Measurements from ENCODE around the gene ERCC4. TPM values are rescaled to one million over a fixed set of nuclear protein-coding genes. Genes with fewer than 3 reads are reported as not detected.

The ERCC4 gene
- total RNA-seq, 1 experiment from 2014 or later: 18.2 TPM

DNA sequence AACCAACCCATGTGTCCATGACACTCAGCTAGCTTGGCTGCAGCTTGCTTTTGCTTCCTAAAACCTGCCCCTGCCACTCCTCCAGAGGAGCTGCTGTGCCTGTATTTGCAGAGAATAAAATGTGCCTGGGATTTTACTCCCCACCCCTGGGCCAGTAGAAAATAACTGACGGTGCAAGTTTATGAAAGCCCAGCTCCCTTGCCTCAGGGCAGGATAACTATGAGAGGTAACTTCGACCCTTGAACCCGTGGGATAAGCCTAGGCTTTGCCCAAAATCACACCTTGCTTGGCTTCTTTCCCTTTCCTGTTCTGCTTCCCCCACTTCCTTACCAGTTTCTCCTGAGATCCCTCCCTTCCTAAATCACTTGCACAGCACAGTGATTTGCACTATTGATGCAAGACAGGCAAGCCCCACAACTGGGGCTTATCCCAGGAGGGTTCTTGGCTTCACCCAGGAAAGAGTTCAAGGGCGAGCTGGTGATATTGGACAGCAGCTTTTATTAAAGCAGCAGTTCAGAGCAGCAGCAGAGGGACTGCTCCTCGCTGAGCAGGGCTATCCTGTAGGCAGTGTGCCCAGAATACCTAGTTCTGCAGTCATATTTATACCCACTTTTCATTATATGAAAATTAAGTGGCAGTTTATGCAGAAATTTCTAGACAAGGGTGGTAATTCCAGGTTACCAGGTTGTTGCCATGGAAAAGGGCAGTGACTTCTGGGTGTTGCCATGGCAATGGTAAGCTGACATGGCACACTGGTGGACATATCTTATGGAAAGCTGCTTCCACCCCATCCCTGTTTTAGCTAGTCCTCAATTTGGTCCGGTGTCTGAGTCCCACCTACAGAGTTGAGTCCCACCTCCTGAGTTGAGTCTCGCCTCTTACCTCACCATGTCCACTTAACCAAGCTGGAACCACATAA, 6.3 kb upstream of the ERCC4 start:
- Histone ChIP-seq H3K27me3 (ENCODE audit: low read length) (no peaks in the 10 kb centered on the region), H3K9me3 (ENCODE audit: low read length) (no peaks in the 10 kb centered on the region), H4K20me1 (ENCODE audit: insufficient read depth, low read depth, low read length) (no peaks in the 10 kb centered on the region), H3K9ac (ENCODE audit: low read length) (no peak overlapping the region), H2AFZ (ENCODE audit: low read length) (no peak overlapping the region), H3K36me3 (ENCODE audit: insufficient read depth, low read length) (no peaks in the 10 kb centered on the region), H3K9me2 (replicated peaks; ENCODE audit: insufficient read depth, low read length) (no peaks in the 10 kb centered on the region), H3K4me2 (ENCODE audit: low read depth, low read length, poor library complexity, severe bottlenecking) (no peak overlapping the region), H3K27ac (ENCODE audit: low read length) (no peak overlapping the region), H3K79me2 (ENCODE audit: low read length) (no peaks in the 10 kb centered on the region), H3K4me3 (ENCODE audit: low read length) (no peak overlapping the region), H3K4me1 (ENCODE audit: low read length) (peaks cover 15% of the 10 kb centered on the region)
- no peak for DNase-seq

DNA sequence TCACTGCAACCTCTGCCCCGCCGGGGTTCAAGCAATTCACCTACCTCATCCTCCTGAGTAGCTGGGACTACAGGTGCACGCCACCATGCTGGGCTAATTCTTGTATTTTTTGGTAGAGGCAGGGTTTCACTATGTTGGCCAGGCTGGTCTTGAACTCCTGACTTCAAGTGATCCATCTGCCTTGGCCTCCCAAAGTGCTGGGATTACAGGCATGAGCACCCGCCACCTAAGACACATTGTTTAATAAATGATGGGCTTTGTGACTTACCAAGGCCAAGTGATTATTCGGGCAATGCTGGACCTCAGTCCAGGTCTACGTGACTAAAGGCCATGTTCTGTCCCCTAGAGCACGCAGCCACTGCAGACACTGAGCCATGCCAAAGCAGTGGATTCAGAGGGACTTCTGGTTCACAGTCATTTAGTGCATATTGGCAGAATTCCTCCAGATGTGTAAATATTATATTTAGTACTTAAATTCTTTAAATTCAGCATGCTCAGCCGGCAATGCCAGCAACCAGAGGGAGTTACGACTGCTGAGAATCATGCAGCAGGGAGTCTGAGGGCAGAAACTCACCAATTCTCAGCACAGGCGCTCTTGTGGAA, 4.8 kb upstream of the ERCC4 start:
- no peaks in the 10 kb centered on the region for H4K20me1 ChIP-seq (ENCODE audit: insufficient read depth, low read depth, low read length)
- no peaks in the 10 kb centered on the region for H3K9me3 ChIP-seq (ENCODE audit: low read length)
- peaks cover under 1% of the 10 kb centered on the region; the same call in 1 of the 2 replicates for H3K79me2 ChIP-seq (ENCODE audit: low read length)
- H3K4me2 ChIP-seq (ENCODE audit: low read depth, low read length, poor library complexity, severe bottlenecking): no peak overlapping the region
- H3K4me1 ChIP-seq (ENCODE audit: low read length): peaks cover 19% of the 10 kb centered on the region
- H3K36me3 ChIP-seq (ENCODE audit: insufficient read depth, low read length): no peaks in the 10 kb centered on the region
- H3K27me3 ChIP-seq (ENCODE audit: low read length): no peaks in the 10 kb centered on the region
- DNase-seq: no peak
- H3K4me3 ChIP-seq (ENCODE audit: low read length): no peak overlapping the region
- no peak overlapping the region for H2AFZ ChIP-seq (ENCODE audit: low read length)
- H3K9ac ChIP-seq (ENCODE audit: low read length): no peak overlapping the region
- no peak overlapping the region for H3K27ac ChIP-seq (ENCODE audit: low read length)
- H3K9me2 ChIP-seq (replicated peaks; ENCODE audit: insufficient read depth, low read length): no peaks in the 10 kb centered on the region

DNA sequence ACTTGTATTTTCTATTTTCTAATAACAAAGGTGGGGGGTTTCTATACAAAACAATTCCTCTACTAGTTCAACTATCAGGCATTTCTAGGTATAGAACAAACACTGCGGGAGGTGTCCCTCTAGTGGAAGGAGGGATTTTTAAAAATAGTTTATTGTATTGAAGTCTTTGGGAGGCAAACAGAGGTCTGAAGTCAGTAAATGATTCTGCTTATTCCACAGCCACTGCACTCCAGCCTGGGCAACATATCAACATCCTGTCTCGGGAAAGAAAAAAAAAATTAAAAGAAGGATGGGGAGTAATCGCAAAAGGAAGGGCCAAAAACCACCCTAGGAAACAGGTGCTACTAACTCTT, 648 bp upstream of the ERCC4 start:
- H3K27me3 ChIP-seq (ENCODE audit: low read length): no peaks in the 10 kb centered on the region
- H3K4me1 ChIP-seq (ENCODE audit: low read length): peaks cover 22% of the 10 kb centered on the region
- H3K9me3 ChIP-seq (ENCODE audit: low read length): no peaks in the 10 kb centered on the region
- no peak overlapping the region for H3K27ac ChIP-seq (ENCODE audit: low read length)
- H3K4me2 ChIP-seq (ENCODE audit: low read depth, low read length, poor library complexity, severe bottlenecking): peak overlapping the region; percentile 57
- H3K9me2 ChIP-seq (replicated peaks; ENCODE audit: insufficient read depth, low read length): no peaks in the 10 kb centered on the region
- peak overlapping the region; percentile 65 for H3K9ac ChIP-seq (ENCODE audit: low read length)
- DNase-seq: peak; percentile 70
- peak overlapping the region; percentile 40; the same call in 1 of the 2 replicates for H3K4me3 ChIP-seq (ENCODE audit: low read length)
- H3K36me3 ChIP-seq (ENCODE audit: insufficient read depth, low read length): peaks cover 6% of the 10 kb centered on the region; the same call in 1 of the 2 replicates
- peak overlapping the region; percentile 65 for H2AFZ ChIP-seq (ENCODE audit: low read length)
- H3K79me2 ChIP-seq (ENCODE audit: low read length): peaks cover 24% of the 10 kb centered on the region
- no peaks in the 10 kb centered on the region for H4K20me1 ChIP-seq (ENCODE audit: insufficient read depth, low read depth, low read length)

DNA sequence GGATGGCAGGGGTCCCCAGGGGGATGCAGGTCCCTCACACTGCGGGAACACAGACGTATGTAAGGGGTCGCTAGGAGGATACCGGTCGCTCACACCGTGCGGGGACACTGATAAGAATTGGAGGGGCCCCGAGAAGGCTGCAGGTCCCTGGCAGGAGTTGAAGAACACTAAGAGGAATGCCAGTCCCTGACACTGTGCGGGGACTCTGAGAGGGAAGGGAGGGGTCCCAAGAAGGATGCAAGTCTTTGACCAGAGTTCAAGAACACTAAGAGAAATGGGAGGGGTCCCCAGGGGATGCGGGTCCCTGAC, 510 bp downstream of the ERCC4 start:
- DNase-seq: no peak
- H3K4me1 ChIP-seq (ENCODE audit: low read length): peaks cover 22% of the 10 kb centered on the region

DNA sequence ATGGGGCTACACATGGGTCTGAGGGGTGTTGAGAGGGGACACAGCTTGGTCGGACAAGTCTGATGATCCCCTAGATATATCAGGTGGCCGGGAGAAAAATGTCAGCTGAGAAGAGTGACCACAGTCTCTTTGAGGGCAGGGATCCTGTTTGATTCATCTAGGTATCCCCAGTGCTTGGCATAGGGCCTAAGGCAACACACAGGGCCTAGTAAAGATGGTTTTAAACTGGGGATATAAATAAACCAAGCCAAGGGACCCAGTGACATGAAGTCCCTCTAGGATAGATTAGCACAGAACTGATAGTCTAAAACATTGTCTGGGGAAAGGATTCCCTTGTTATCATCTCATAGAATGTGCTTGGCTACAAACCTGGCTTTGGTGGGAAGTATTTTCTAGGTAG, 1.4 kb downstream of the ERCC4 start:
- peaks cover 29% of the 10 kb centered on the region for H3K79me2 ChIP-seq (ENCODE audit: low read length)
- peaks cover 19% of the 10 kb centered on the region for H3K36me3 ChIP-seq (ENCODE audit: insufficient read depth, low read length)
- no peak for DNase-seq
- H3K27me3 ChIP-seq (ENCODE audit: low read length): no peaks in the 10 kb centered on the region
- peak overlapping the region; percentile 94 for H3K4me3 ChIP-seq (ENCODE audit: low read length)
- H4K20me1 ChIP-seq (ENCODE audit: insufficient read depth, low read depth, low read length): no peaks in the 10 kb centered on the region
- H3K27ac ChIP-seq (ENCODE audit: low read length): no peak overlapping the region
- H3K4me1 ChIP-seq (ENCODE audit: low read length): peaks cover 22% of the 10 kb centered on the region
- no peaks in the 10 kb centered on the region for H3K9me2 ChIP-seq (replicated peaks; ENCODE audit: insufficient read depth, low read length)
- H2AFZ ChIP-seq (ENCODE audit: low read length): no peak overlapping the region
- peak overlapping the region; percentile 93 for H3K9ac ChIP-seq (ENCODE audit: low read length)
- no peaks in the 10 kb centered on the region for H3K9me3 ChIP-seq (ENCODE audit: low read length)
- peak overlapping the region; percentile 84 for H3K4me2 ChIP-seq (ENCODE audit: low read depth, low read length, poor library complexity, severe bottlenecking)

More for the DNA sequence above, 510 bp downstream of the ERCC4 start:
- Histone ChIP-seq H3K9me2 (replicated peaks; ENCODE audit: insufficient read depth, low read length) (no peaks in the 10 kb centered on the region), H3K79me2 (ENCODE audit: low read length) (peaks cover 29% of the 10 kb centered on the region), H3K9ac (ENCODE audit: low read length) (peak overlapping the region; percentile 93), H3K27me3 (ENCODE audit: low read length) (no peaks in the 10 kb centered on the region), H3K36me3 (ENCODE audit: insufficient read depth, low read length) (peaks cover 11% of the 10 kb centered on the region; the same call in 1 of the 2 replicates), H3K4me3 (ENCODE audit: low read length) (peak overlapping the region; percentile 94), H2AFZ (ENCODE audit: low read length) (peak overlapping the region; percentile 86), H4K20me1 (ENCODE audit: insufficient read depth, low read depth, low read length) (no peaks in the 10 kb centered on the region), H3K4me2 (ENCODE audit: low read depth, low read length, poor library complexity, severe bottlenecking) (peak overlapping the region; percentile 84), H3K27ac (ENCODE audit: low read length) (no peak overlapping the region), H3K9me3 (ENCODE audit: low read length) (no peaks in the 10 kb centered on the region)

DNA sequence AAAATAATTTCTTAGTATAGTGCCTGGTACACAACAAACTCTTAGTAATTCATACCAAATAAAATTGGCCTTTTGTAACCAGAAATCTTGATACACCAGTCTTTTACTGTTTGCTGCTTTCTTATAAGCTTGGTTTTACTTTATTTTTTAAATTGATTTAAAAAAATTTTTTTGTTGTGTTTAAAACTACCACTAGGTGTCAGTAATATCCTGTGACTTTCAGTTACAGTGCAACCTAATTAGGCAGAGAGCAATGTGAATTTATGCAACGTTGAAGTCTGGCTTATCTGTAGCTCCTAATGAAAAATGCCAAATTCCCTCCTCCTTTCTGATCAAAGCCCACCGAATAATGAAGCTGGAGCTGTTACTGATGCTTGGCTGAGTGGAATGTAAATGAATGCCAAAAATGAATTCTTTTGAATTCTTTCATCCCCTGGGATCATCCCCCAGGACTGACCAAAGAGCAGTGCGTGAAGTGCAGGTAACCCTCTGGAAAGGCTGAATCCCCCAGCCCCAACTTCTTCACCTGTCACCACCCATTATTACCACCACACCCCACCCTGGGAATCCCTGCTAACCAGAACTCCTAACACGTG, 3.8 kb downstream of the ERCC4 start:
- Histone ChIP-seq H3K9ac (ENCODE audit: low read length) (peak overlapping the region; percentile 12; the same call in 1 of the 2 replicates), H4K20me1 (ENCODE audit: insufficient read depth, low read depth, low read length) (no peaks in the 10 kb centered on the region), H2AFZ (ENCODE audit: low read length) (no peak overlapping the region), H3K4me1 (ENCODE audit: low read length) (peaks cover 22% of the 10 kb centered on the region), H3K9me3 (ENCODE audit: low read length) (no peaks in the 10 kb centered on the region), H3K27me3 (ENCODE audit: low read length) (no peaks in the 10 kb centered on the region), H3K36me3 (ENCODE audit: insufficient read depth, low read length) (peaks cover 23% of the 10 kb centered on the region), H3K9me2 (replicated peaks; ENCODE audit: insufficient read depth, low read length) (no peaks in the 10 kb centered on the region), H3K79me2 (ENCODE audit: low read length) (peaks cover 29% of the 10 kb centered on the region), H3K4me2 (ENCODE audit: low read depth, low read length, poor library complexity, severe bottlenecking) (no peak overlapping the region), H3K27ac (ENCODE audit: low read length) (no peak overlapping the region), H3K4me3 (ENCODE audit: low read length) (no peak overlapping the region)
- DNase-seq: peak; percentile 85

DNA sequence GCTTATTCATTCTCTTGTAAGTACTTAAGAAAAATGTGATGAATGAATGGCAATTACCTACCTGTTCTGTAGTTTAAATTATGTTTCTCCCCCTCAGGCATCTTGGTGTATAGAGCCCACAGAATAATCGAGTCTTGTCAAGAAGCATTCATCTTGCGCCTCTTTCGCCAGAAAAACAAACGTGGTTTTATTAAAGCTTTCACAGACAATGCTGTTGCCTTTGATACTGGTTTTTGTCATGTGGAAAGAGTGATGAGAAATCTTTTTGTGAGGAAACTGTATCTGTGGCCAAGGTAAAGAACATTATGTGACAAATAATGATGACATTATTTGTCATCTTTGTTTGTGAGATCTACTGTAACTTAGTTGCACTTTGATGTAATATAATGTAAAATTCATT, 6.5 kb downstream of the ERCC4 start:
- Histone ChIP-seq H3K27me3 (ENCODE audit: low read length) (no peaks in the 10 kb centered on the region), H3K4me1 (ENCODE audit: low read length) (peaks cover 10% of the 10 kb centered on the region), H3K79me2 (ENCODE audit: low read length) (peaks cover 15% of the 10 kb centered on the region), H3K4me2 (ENCODE audit: low read depth, low read length, poor library complexity, severe bottlenecking) (no peak overlapping the region), H3K9ac (ENCODE audit: low read length) (no peak overlapping the region), H4K20me1 (ENCODE audit: insufficient read depth, low read depth, low read length) (no peaks in the 10 kb centered on the region), H3K4me3 (ENCODE audit: low read length) (no peak overlapping the region), H3K9me2 (replicated peaks; ENCODE audit: insufficient read depth, low read length) (no peaks in the 10 kb centered on the region), H3K36me3 (ENCODE audit: insufficient read depth, low read length) (peaks cover 28% of the 10 kb centered on the region), H3K27ac (ENCODE audit: low read length) (no peak overlapping the region), H2AFZ (ENCODE audit: low read length) (no peak overlapping the region), H3K9me3 (ENCODE audit: low read length) (no peaks in the 10 kb centered on the region)
- no peak for DNase-seq

DNA sequence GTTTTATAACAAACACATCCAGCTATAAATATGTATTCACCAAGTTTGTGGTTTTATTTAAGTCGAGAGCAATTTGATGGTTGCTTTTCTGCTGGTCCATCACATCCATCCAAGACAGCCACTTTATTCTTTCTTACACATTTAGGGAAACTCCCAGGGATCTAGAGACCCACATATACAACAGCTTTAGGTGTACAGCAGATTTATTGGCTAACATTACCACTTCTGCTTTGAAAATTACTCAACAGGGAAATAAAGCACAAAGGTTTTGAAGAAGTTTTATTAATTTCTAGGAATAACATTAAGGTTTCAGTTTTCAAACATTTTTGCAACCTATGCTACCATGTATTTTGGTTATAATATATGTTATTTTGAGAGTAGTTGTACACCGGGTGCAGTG, 6.9 kb downstream of the ERCC4 start:
- H3K9me2 ChIP-seq (replicated peaks; ENCODE audit: insufficient read depth, low read length): no peaks in the 10 kb centered on the region

More for the DNA sequence above, 6.9 kb downstream of the ERCC4 start:
- Histone ChIP-seq H3K4me2 (ENCODE audit: low read depth, low read length, poor library complexity, severe bottlenecking) (no peak overlapping the region), H3K9me3 (ENCODE audit: low read length) (no peaks in the 10 kb centered on the region), H3K27me3 (ENCODE audit: low read length) (no peaks in the 10 kb centered on the region), H3K9ac (ENCODE audit: low read length) (no peak overlapping the region), H3K79me2 (ENCODE audit: low read length) (peaks cover 11% of the 10 kb centered on the region), H3K4me1 (ENCODE audit: low read length) (peaks cover 6% of the 10 kb centered on the region), H3K27ac (ENCODE audit: low read length) (no peak overlapping the region), H4K20me1 (ENCODE audit: insufficient read depth, low read depth, low read length) (no peaks in the 10 kb centered on the region), H2AFZ (ENCODE audit: low read length) (no peak overlapping the region), H3K36me3 (ENCODE audit: insufficient read depth, low read length) (peaks cover 31% of the 10 kb centered on the region), H3K4me3 (ENCODE audit: low read length) (no peak overlapping the region)
- DNase-seq: no peak

Measured in Karpas-422 (cell line).